NCI-H82 (cell line): Measurements from ENCODE around the gene KLF2.

ENCODE experiments used
- DNase-seq: peaks from one replicate; lab custom pipeline; 2025; lab: John Stamatoyannopoulos, UW

Gene KLF2

GRCh38 chr19:16365300-16365996, 40.8 kb downstream of the KLF2 start:
- DNase-seq: no peak

GRCh38 chr19:16366056-16366432, 41.4 kb downstream of the KLF2 start:
- no peak for DNase-seq

GRCh38 chr19:16366433-16367260, 42.0 kb downstream of the KLF2 start:
- DNase-seq: no peak

GRCh38 chr19:16367261-16367683, 42.6 kb downstream of the KLF2 start:
- no peak for DNase-seq

DNA sequence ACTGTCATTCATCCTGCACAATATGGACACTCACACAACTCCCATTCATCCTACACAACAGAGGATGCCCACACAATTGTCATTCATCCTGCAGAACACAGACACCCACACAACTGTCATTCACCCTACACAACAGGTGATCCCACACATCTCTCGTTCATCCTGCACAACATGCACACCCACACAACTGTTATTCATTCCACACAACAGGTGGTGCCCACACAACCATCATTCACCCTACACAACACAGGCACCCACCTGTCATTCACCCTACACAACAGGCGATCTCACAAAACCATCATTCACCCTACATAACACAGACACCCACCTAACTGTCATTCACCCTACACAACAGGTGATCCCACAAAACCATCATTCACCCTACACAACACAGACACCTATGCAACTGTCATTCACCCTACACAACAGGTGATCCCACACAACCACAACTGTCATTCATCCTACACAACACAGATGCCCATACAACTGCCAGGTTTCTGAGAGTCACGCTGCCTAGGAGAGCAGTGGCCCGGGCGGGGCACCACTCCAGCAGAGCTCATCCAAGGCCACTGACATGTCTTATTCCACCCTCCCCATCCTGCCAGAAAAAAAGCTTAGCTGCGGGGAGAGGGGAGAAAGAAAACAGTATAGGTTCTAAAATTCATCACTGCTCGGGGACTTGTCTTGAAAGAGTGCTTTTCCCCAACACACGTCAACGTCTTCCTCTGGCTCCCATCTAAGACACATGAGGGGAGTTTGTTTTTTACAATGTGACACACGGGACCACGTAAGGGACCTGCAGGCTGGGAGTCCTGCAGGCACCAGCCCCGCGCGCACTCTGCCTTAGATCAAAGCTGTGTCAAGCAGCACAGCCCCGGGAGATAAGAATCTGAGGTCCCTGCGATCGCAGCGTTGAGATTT, 44.0 kb downstream of the KLF2 start:
- no peak for DNase-seq

DNA sequence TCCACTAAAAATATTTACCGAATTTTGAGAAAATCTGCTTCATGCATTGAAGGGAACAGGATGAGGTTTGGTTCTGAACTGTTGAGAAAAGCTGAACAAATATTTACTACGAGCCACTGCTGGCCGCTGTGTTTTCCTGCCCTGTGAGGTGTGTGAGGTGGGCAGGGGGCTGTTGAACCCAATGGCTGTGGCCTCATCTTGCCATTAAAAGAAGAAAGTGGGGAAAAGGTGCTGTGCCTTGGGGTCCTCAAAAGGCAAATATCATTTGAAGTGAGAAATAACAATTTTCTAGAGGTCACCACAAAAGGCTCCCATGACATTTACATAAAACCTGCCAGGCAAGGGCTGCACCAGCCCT, 44.7 kb downstream of the KLF2 start:
- DNase-seq: no peak

DNA sequence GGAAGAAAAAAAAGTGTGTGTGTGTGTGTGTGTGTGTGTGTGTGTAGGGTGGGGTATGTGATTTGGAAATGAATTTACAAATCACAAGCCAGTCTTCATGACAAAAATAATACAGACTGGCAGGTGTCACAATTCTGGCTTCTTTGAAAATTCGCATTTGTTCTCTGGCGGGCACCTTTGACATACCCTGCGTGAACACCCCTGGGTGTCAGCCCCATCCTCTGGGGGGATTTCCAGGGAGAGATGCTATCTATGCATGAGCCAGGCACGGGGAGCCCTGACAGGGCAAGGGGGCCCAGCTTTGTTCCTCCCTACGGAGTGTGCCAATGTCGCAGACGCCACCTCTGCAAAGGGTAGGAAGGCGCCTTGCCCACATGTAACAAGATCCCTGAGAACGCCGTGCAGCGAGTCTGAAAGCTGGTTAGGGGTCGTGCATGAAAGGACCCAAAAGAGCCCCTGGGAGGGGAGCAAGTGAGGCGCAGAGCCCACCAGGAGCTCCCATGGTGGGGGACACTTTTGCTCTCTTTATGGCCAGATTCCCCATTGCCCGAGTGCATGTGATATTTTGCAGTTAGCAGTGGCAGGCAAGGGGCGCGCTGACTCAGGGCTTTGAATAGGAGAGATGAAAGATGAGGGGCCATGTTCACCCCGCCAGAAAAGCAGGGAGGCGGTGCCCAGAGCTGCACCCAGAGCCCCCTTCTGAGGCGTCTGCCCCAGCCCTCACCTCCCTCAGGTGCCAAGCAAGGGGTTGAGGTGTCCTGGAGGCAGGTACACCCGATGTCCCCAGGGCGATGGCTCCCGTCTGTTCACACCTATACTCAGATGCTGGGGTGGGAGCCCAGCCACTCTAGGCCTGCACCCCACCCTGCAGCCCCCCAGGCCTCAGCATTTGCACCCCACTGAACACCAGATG, 45.3 kb downstream of the KLF2 start:
- no peak for DNase-seq

DNA sequence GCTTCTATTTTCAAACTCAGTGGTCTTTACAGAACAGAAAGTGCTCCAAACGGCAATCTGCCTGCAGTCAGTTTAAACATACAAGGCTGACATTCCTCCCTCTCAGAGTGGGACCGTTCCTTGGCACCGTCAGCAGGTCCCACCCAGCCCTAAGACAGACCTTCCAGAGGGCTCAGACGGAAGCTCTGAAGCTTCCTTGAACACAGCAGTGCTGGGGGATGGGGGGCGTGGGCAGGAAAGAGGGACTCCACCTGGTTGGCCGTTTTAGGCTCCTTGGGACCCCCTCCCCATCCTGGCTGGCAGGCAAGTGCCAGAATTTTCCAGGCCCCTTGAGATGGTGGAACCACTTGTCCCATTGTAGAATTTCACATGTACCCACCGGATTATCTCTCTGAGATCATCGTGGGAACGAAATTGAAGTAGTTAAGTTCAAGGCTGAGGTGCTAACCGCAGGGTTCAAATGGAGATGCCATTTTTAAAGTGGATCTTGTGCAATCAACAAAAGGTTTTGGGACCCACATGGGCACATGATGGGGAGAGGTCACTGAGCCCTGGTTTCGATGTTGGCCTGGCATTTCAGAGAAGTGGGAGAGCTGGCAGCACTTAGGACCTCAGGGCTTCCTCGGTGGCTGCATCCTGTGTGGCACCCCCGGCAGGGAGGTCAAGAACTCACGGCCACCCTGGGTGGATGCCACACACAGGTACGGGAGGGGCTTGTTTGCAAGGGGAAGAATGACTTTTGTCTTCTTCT, 46.2 kb downstream of the KLF2 start:
- DNase-seq: no peak

DNA sequence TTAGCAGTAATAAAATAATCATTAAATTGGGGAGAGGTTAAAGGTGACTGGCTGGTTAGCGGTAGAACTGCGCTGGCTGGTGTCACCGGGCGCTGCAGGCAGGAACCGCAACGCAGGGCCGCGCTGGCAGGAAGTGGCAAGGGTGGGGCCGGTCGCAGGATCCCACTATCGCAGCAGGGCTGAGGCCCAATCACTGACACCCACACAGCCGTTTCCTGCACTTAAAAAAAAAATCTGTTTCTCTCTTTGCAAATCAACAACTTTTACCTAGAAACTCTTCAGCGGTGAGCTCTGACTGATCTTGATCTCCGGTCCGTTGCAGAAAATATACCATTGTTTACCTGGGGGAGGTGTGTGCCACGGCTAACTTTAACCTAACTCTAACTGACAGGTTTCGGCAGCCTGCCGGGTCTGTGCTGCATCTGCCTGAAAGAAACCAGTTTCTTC, 46.9 kb downstream of the KLF2 start:
- DNase-seq: no peak

DNA sequence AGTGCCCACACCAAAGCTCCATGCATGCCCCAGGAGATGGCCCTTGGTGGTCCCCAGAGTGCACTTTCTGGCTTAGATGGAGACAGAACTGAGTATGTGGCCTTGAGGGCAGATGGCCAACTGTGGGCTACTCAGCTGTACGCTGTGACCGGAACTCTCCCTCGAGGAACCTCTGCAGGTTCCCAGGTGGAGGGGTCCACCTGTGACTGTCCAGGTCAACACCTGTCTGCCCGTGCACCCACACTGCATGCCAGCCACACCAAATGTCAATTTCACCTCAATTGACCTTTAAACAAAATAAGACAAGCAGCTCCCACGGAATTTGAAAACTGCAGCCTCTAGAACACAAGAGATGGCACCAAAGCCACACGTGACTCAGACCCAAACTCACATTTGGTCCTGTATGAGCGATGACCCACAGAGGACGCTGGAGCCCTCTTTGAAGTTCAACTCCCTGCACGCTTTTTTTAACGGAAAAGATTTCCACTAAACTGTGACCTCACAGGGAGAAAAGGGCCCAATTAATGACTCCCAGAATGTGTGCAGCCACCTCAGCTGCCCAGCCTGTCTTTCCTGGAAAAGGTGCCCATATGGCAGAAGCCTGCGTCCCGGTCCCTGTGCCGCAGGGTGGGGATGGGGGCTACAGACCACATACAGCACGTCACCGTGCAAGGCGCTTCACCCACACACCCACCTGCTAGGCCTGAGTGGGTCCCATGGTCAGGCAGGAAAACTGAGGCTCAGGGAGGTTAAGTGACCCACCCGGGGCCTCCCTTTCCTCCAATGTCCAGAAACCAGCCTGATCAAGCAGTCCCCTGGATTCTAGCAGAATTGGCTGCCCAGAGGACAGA, 47.7 kb downstream of the KLF2 start:
- no peak for DNase-seq

DNA sequence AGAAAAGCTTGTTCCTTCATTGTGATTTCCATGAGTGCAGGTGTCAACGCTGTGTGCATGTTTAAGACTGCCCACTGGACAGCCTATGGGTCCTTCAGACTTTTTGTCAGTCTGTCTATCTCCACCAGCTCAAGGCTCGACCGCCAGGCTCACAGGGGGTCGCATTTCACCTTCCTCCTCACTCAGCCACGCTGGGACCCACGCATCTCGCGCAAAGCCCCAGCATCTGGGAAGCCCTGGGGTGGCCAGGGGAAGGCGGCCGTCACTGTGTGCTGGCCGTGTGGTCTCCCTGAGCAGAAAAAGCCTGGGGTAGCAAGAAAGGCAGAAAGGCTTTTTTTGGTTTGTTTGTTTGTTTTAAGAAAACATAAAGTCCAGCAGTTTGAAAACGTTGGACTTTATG, 48.5 kb downstream of the KLF2 start:
- no peak for DNase-seq

DNA sequence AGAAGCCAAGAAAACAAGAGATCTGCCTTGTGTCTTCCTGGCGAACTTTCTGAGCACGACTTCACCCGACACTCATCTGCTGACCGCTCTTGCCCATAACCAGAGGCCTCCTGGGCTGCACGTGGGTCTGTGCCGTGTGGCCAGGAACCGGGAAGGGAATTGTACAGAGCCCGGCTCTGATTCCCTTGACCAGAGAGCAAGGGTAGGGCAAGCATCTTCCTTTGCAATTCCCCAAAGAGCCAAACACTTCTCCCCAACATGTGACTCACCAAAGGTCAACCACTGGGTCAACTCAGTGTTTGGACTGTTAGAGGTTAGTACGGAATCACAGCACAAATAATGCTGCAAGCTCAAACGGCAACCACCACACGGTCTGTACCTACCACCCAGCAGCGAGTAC, 48.9 kb downstream of the KLF2 start:
- no peak for DNase-seq

DNA sequence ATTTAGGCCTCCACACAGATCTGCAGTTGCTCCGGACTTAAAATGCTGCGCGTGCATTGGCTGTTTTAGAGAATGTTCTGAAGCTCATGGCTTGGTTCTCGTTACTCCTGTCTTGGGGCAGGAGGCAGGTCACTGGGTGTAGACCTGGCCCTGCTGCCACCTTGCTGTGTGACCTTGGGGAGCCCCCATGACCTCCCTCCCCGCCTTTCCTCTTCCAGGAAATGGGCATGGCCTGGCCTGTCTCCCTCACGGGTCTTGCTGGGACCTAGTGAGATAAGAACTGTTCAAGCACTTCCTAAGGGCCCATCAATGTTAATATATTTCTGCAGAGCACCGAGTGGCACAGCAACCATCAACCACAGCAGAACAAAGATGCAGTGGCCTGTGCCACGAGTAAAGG, 49.4 kb downstream of the KLF2 start:
- no peak for DNase-seq

- DNase-seq: no peak
These were observed 49.8 kb downstream of the KLF2 start for GRCh38 chr19:16374436-16374835.

DNA sequence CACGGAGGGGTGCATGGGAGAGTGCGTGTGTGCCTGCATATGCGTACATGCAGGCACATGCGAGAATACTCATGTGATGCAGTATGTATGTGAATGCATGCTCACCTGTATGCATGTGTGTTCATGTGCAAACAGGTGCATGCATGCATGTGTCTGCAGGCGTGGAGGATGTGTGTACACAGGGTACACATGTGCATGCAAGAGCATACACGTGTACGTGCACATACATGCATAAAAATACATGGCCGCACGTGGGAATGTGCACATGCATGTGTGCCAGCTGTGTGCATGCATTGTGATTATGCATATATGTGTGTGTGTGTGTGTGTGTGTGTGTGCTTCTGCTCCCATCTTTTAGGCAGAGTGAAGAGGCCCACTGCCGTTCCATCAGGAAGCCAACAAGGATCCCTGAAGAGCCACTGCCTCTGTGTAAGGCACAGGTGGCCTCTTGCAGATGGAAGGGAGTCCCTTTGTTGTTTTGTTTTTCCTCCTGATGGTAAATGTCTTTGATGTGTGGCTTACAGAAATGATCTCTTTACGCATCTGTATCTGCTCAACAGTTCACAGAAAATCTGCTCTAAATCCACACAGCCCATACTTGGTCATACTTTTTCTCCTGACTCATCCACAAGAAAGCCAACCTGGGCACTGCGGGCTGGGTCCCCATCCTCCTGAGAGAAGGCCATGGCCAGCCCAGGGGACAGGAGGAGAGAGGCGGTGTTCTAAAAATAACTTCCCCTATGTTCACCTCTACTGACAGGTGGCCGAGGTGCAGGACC, 50.7 kb downstream of the KLF2 start:
- DNase-seq: no peak

- DNase-seq: no peak
These were observed 51.2 kb downstream of the KLF2 start for GRCh38 chr19:16375936-16376185.

DNA sequence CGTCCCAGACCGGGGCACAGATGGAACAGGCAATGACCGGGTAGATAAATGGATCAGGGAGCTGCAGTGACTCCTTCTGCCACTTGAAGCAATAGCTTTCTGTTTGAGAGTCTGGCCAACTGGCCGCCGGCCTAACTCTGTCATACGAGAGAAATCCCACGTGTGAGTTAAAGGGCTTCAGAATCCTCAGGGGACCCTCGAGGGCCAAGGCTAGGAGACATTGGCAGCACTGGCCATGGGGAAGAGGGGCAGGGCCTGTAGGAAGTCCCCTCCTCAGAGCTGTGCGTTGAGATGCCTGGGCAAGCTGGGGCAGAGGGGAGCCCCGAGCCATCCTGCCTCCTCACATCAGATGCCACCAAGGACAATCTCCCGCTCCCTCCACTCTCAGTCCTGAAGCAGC, 51.6 kb downstream of the KLF2 start:
- DNase-seq: no peak

GRCh38 chr19:16376649-16377048, 52.0 kb downstream of the KLF2 start:
- peak; percentile 51 for DNase-seq

- no peak for DNase-seq
These were observed 52.9 kb downstream of the KLF2 start for GRCh38 chr19:16377521-16377920.
